ENCODE results near the gene ARHGAP6.
"Not testable (repeated sequence)": the region's sequence is repeated elsewhere in the genome, so short reads cannot be mapped to it uniquely, and the experiment has no call there.

DNA sequence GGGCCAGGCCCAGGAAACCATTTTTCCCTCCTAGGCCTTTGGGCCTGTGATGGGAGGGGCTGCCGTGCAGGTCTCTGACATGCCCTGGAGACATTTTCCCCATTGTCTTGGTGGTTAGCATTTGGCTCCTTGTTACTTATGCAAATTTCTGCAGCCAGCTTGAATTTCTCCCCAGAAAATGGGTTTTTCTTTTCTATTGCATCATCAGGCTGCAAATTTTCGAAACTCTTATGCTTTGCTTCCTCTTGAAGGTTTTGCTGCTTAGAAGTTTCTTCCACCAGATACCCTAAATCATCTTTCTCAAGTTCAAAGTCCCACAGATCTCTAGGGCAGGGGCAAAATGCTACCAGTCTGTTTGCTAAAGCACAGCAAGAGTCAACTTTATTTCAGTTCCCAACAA, 430.3 kb downstream of the ARHGAP6 start:
- TF ChIP-seq CTCF (IDR thresholded peaks at IDR 0.05; ENCODE audit: low read depth, low read length); POLR2A (IDR thresholded peaks at IDR 0.05; ENCODE audit: extremely low read depth, insufficient read length); MAX (IDR thresholded peaks at IDR 0.05; ENCODE audit: low read depth, low read length); MYC (IDR thresholded peaks at IDR 0.05; ENCODE audit: low read depth, low read length): not testable (repeated sequence)
